HG02798 (cell line): ENCODE data around the gene PCBP3.
"Not testable (repeated sequence)": the region's sequence is repeated elsewhere in the genome, so short reads cannot be mapped to it uniquely, and the experiment has no call there.

ENCODE experiments used
- ATAC-seq: cut with Tn5 transposase; IDR thresholded peaks from one replicate; pipeline ENCODE4 v1.9.1; 2021; ENCODE audit warnings: mild to moderate bottlenecking; ENCODE audit not compliant: unreplicated experiment, poor library complexity

Gene PCBP3

GRCh38 chr21:45661913-45662622, 18.5 kb downstream of the PCBP3 start:
- not testable (repeated sequence) for ATAC-seq

DNA sequence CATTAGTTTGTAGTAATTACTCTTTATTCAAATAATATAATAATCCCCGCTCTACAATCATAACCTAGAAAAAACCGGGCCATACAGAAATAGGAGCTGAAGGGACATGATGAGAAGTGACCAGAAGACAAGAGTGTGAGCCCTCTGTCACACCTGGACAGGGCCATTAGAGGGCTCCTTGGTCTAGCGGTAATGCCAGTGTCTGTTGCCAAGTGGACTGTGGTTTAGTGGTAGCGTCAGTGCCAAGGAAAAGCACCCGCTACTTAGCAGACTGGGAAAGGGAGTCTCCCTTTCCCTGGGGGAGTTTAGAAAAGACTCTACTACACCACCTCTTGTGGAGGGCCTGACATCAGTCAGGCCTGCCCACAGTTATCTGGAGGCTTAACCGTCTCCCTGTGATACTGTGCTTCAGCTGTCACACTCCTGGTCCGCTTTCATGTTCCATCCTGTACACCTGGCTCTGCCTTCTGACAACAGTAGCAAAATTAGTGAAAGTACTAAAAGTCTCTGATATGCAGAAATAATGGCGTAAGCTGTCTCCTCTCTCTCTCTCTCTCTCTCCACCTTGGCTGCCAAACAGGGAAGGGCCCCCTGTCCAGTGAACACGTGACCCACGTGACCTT, 19.2 kb downstream of the PCBP3 start:
- not testable (repeated sequence) for ATAC-seq

- ATAC-seq: no peak
Observed at GRCh38 chr21:45669382-45669781, 25.9 kb downstream of the PCBP3 start.

- no peak for ATAC-seq
Observed at GRCh38 chr21:45670731-45671130, 27.2 kb downstream of the PCBP3 start.

- not testable (repeated sequence) for ATAC-seq
Observed at GRCh38 chr21:45678790-45679189, 35.3 kb downstream of the PCBP3 start.

DNA sequence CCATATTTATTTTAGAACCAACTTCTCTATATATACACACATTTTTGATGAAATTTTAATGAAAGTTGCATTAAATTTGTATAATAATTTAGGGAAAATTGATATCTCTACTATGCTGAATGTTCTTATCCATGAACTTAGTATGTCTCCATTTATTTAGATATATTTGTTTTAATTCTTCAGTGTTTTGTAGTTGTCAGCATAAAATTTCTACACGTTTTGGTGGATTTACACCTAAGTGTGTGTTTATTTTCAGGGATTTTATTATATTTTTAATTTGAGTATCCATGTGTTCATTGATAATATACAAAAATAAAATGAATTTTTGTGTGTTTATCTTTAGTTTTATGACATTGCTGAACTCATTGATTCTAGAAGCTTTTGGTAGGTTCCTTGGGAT, 36.7 kb downstream of the PCBP3 start:
- ATAC-seq: no peak

- no peak for ATAC-seq
Observed at GRCh38 chr21:45695086-45695485, 51.6 kb downstream of the PCBP3 start.

GRCh38 chr21:45698493-45699184, 55.1 kb downstream of the PCBP3 start:
- ATAC-seq: no peak

DNA sequence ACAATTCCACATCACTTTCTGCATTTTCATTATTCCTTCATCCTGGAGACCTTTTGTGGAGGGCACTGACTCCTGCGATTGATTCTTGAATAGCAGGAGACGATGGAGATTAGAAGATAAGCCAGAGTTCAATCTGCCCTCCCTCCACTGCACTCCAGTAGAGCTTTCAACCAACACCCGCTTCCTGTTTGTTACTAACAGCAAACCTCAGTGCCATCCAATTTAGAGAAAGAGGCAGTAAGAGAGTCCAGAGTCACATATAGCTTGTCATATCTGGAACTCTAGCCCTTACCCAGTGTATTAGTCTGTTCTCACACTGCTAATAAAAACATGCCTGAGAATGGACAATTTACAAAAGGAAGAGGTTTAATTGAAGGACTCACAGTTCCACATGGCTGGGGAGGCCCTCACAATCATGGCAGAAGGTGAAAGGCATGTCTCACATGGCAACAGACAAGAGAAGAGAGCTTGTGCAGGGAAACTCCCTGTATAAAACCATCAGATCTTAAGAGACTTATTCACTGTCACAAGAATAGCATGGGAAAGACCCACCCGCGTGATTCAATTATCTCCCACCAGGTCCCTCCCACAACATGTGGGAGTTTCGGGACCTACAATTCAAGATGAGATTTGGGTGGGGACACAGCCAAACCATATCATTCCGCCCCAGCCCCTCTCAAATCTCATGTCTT, 55.9 kb downstream of the PCBP3 start:
- ATAC-seq: no peak

DNA sequence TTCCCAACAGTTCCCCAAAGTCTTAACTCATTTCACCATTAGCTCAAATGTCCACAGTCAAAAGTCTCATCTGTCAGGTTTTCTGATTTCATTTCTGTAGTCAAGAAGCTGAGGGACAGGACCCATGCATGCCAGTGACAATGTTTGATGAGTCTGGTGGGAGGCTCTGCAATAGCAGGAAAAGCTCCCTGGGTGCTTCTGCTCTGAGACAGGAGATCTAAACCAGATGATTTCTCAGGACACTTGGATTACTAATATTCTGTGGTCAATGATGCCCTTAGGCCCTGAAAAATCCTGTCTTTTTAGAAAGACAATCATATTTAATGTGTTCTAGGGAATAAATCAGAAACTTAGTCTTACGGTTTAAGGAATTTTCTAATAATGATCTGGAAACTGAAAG, 56.4 kb downstream of the PCBP3 start:
- ATAC-seq: no peak

GRCh38 chr21:45700461-45700860, 56.9 kb downstream of the PCBP3 start:
- ATAC-seq: no peak

GRCh38 chr21:45704311-45705108, 61.0 kb downstream of the PCBP3 start:
- no peak for ATAC-seq

GRCh38 chr21:45706299-45706698, 62.8 kb downstream of the PCBP3 start:
- no peak for ATAC-seq

- no peak for ATAC-seq
Observed at GRCh38 chr21:45709173-45709572, 65.6 kb downstream of the PCBP3 start.

GRCh38 chr21:45709696-45710268, 66.3 kb downstream of the PCBP3 start:
- ATAC-seq: no peak

DNA sequence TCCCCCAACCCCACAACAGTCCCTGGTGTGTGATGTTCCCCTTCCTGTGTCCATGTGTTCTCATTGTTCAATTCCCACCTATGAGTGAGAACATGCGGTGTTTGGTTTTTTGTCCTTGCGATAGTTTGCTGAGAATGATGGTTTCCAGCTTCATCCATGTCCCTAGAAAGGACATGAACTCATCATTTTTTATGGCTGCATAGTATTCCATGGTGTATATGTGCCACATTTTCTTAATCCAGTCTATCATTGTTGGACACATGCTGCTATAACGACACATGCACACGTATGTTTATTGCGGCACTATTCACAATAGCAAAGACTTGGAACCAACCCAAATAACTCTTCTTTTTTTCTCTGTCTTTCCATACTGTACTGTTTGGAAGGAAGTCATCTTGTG, 66.8 kb downstream of the PCBP3 start:
- ATAC-seq: not testable (repeated sequence)

GRCh38 chr21:45713613-45714012, 70.1 kb downstream of the PCBP3 start:
- ATAC-seq: no peak

DNA sequence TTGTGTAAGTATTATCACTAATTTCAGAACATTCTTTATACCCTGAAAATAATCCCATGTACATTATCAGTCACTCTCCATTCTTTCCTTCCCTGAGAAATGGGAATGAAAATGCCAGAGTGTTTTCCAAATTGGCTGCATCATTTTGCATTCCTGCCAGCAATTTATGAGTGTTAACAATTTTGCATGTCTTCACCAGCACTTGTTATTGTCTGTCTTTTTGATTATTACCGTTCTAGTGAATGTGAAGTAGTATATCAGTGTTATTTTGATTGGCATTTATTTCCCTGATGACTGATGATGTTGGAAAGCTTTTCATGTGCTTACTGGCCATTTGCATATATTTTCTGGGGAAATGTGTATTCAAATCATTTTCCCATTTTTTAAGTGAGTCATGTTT, 71.9 kb downstream of the PCBP3 start:
- ATAC-seq: no peak

GRCh38 chr21:45718413-45718812, 74.9 kb downstream of the PCBP3 start:
- no peak for ATAC-seq
